OCI-LY1 (cell line): ENCODE results near the gene SLC7A8.

Source experiments
- H2AFZ ChIP-seq: fragments of 200-600 bp; sonication (generic), shearing (Covaris generic); 2 replicates; pipeline ENCODE4 v1.6.0; 2014; ENCODE audit warnings: antibody characterized with exemption, mild to moderate bottlenecking, low read length
- H3F3A ChIP-seq: fragments of 200-600 bp; sonication (generic), shearing (Covaris generic); 2 replicates; pipeline ENCODE4 v1.6.0; 2014; ENCODE audit warnings: mild to moderate bottlenecking, antibody characterized with exemption, low read length, moderate library complexity; ENCODE audit not compliant: insufficient read depth
- H3K27ac ChIP-seq: fragments of 200-600 bp; sonication (generic); 2 replicates; pipeline ENCODE4 v1.5.1; 2014; ENCODE audit warnings: low read length, mixed run types, mild to moderate bottlenecking, low read depth; ENCODE audit not compliant: poor library complexity, severe bottlenecking
- H3K27me3 ChIP-seq: fragments of 200-600 bp; sonication (generic); 2 replicates; pipeline ENCODE4 v1.6.0; 2014; ENCODE audit warnings: antibody characterized with exemption, mild to moderate bottlenecking, low read length, moderate library complexity; ENCODE audit not compliant: insufficient read depth
- H3K36me3 ChIP-seq: fragments of 200-600 bp; sonication (generic); 2 replicates; pipeline ENCODE4 v1.6.1; 2014; ENCODE audit warnings: mild to moderate bottlenecking, antibody characterized with exemption, low read length, moderate library complexity, mixed read lengths; ENCODE audit not compliant: insufficient read depth
- H3K4me1 ChIP-seq: fragments of 200-600 bp; sonication (generic); 2 replicates; pipeline ENCODE4 v1.5.1; 2014; ENCODE audit warnings: mild to moderate bottlenecking, low read length, moderate library complexity; ENCODE audit not compliant: insufficient read depth, severe bottlenecking
- H3K4me2 ChIP-seq: fragments of 200-600 bp; sonication (generic), shearing (Covaris generic); 2 replicates; pipeline ENCODE4 v1.6.1; 2014; ENCODE audit warnings: low read length
- H3K4me3 ChIP-seq: fragments of 200-600 bp; sonication (generic); 2 replicates; pipeline ENCODE4 v1.5.1; 2014; ENCODE audit warnings: low read length, low read depth, mild to moderate bottlenecking, mixed read lengths; ENCODE audit not compliant: poor library complexity, severe bottlenecking
- H3K79me2 ChIP-seq: fragments of 200-600 bp; shearing (Covaris generic); 2 replicates; pipeline ENCODE4 v1.6.1; 2016; ENCODE audit warnings: mixed run types, low read length, mixed read lengths; ENCODE audit not compliant: insufficient read depth
- H3K9ac ChIP-seq: fragments of 200-600 bp; sonication (generic), shearing (Covaris generic); 2 replicates; pipeline ENCODE4 v1.6.1; 2014; ENCODE audit warnings: mild to moderate bottlenecking, low read length, mixed read lengths
- H3K9me2 ChIP-seq: fragments of 200-600 bp; sonication (generic), shearing (Covaris generic); 2 replicates; pipeline ENCODE4 v1.6.1; 2014; ENCODE audit warnings: low read depth, mild to moderate bottlenecking, low read length, mixed read lengths
- H3K9me3 ChIP-seq: fragments of 200-600 bp; shearing (Covaris generic); 2 replicates; pipeline ENCODE4 v1.6.1; 2014; ENCODE audit warnings: low read length, mixed read lengths
- H4K20me1 ChIP-seq: fragments of 200-600 bp; sonication (generic), shearing (Covaris generic); 2 replicates; pipeline ENCODE4 v1.6.0; 2016; ENCODE audit warnings: mild to moderate bottlenecking, low read length; ENCODE audit not compliant: insufficient read depth
- EZH2 ChIP-seq: fragments of 200-600 bp; sonication (generic), shearing (Covaris generic); IDR thresholded peaks from 2 replicates; pipeline ENCODE4 v1.8.0; 2017; ENCODE audit warnings: borderline replicate concordance, mixed run types, mild to moderate bottlenecking, antibody characterized with exemption, low read length, moderate library complexity, mixed read lengths
- TF ChIP-seq, protein P1 (sequence below): fragments of 200-600 bp; sonication (generic), shearing (Covaris generic); IDR thresholded peaks from 2 replicates; pipeline ENCODE4 v1.5.1; 2017; ENCODE audit warnings: mild to moderate bottlenecking, antibody characterized with exemption, low read length, moderate library complexity, mixed read lengths

The SLC7A8 gene

GRCh38 chr14:23219075-23219474 lies 35.6 kb upstream of the SLC7A8 start:
- peaks cover 4% of the 10 kb centered on the region; the same call in 1 of the 2 replicates for H3K9me3 ChIP-seq
- no peak overlapping the region for H3K4me2 ChIP-seq
- TF ChIP-seq, protein P1, sequence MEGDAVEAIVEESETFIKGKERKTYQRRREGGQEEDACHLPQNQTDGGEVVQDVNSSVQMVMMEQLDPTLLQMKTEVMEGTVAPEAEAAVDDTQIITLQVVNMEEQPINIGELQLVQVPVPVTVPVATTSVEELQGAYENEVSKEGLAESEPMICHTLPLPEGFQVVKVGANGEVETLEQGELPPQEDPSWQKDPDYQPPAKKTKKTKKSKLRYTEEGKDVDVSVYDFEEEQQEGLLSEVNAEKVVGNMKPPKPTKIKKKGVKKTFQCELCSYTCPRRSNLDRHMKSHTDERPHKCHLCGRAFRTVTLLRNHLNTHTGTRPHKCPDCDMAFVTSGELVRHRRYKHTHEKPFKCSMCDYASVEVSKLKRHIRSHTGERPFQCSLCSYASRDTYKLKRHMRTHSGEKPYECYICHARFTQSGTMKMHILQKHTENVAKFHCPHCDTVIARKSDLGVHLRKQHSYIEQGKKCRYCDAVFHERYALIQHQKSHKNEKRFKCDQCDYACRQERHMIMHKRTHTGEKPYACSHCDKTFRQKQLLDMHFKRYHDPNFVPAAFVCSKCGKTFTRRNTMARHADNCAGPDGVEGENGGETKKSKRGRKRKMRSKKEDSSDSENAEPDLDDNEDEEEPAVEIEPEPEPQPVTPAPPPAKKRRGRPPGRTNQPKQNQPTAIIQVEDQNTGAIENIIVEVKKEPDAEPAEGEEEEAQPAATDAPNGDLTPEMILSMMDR, result no peak
- no peak for TF ChIP-seq EZH2
- H3K27me3 ChIP-seq, result no peaks in the 10 kb centered on the region; the same call in 1 of the 2 replicates
- H3K9me2 ChIP-seq, result no peaks in the 10 kb centered on the region
- no peak overlapping the region for H3K4me3 ChIP-seq
- no peaks in the 10 kb centered on the region for H3K36me3 ChIP-seq
- no peak overlapping the region for H3K27ac ChIP-seq
- H3F3A ChIP-seq, result no peaks in the 10 kb centered on the region
- no peaks in the 10 kb centered on the region for H3K79me2 ChIP-seq
- H2AFZ ChIP-seq, result no peak overlapping the region
- H3K4me1 ChIP-seq, result no peaks in the 10 kb centered on the region
- H4K20me1 ChIP-seq, result no peaks in the 10 kb centered on the region
- H3K9ac ChIP-seq, result no peak overlapping the region

GRCh38 chr14:23217032-23218020 lies 33.9 kb upstream of the SLC7A8 start:
- H3K4me1 ChIP-seq, result no peaks in the 10 kb centered on the region
- H3K36me3 ChIP-seq, result no peaks in the 10 kb centered on the region
- no peak overlapping the region for H3K4me2 ChIP-seq
- H2AFZ ChIP-seq, result no peak overlapping the region
- H3K9me3 ChIP-seq, result peaks cover 4% of the 10 kb centered on the region; the same call in 1 of the 2 replicates
- H3K9me2 ChIP-seq, result no peaks in the 10 kb centered on the region
- no peaks in the 10 kb centered on the region for H3F3A ChIP-seq
- no peak for TF ChIP-seq EZH2
- no peak overlapping the region for H3K9ac ChIP-seq
- H3K27me3 ChIP-seq, result no peaks in the 10 kb centered on the region; the same call in 1 of the 2 replicates
- H3K79me2 ChIP-seq, result no peaks in the 10 kb centered on the region
- no peak overlapping the region for H3K4me3 ChIP-seq
- no peaks in the 10 kb centered on the region for H4K20me1 ChIP-seq
- H3K27ac ChIP-seq, result no peak overlapping the region

DNA sequence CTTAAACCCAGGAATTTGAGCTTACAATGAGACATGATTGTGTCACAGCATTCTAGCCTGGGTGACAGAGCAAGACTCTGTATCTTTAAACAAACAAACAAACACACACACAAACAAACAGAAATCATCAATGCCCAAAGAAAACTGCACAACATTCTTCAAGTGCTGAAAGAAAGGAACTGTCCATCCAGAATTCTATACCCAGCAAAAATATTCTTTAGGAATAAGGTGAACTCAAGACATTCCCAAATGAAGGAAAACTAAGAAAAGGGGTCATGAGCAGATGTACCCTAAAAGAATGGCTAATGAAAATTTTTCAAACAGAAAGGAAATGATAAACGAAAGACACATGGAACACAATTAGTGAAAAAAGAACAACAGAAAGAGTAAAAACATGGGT lies 32.0 kb upstream of the SLC7A8 start:
- TF ChIP-seq, protein P1, result no peak
- TF ChIP-seq EZH2, result no peak
- no peak overlapping the region for H2AFZ ChIP-seq
- no peaks in the 10 kb centered on the region for H3F3A ChIP-seq
- H3K4me1 ChIP-seq, result no peaks in the 10 kb centered on the region
- H3K36me3 ChIP-seq, result no peaks in the 10 kb centered on the region
- no peaks in the 10 kb centered on the region for H4K20me1 ChIP-seq
- no peak overlapping the region for H3K9ac ChIP-seq
- H3K79me2 ChIP-seq, result no peaks in the 10 kb centered on the region
- H3K27ac ChIP-seq, result no peak overlapping the region
- H3K27me3 ChIP-seq, result no peaks in the 10 kb centered on the region; the same call in 1 of the 2 replicates
- H3K9me2 ChIP-seq, result no peaks in the 10 kb centered on the region
- no peak overlapping the region for H3K4me3 ChIP-seq
- no peak overlapping the region for H3K4me2 ChIP-seq
- peaks cover 4% of the 10 kb centered on the region; the same call in 1 of the 2 replicates for H3K9me3 ChIP-seq
